Measurements from ENCODE around the gene MLYCD. TPM values are rescaled to one million over a fixed set of nuclear protein-coding genes. Genes with fewer than 3 reads are reported as not detected.

Gene MLYCD
- total and polyA plus RNA-seq, 8 donors, result 3.4 to 6.6 (median 4.1) TPM

- TF ChIP-seq CTCF (IDR thresholded peaks at IDR 0.05), result no peak
- DNase-seq, result no peak
- intact Hi-C loops (cut with DNase I), result loop anchor here in 1 of 2 donors (2.0 kb wide), 1 partner anchor 71 kb away; no protein-coding TSS in a partner anchor
Measured at GRCh38 chr16:83891742-83892141, 7.2 kb upstream of the MLYCD start.

GRCh38 chr16:83895243-83895642 lies 3.7 kb upstream of the MLYCD start:
- Histone ChIP-seq H3K9me3 (no peaks in the 10 kb centered on the region), H3K36me3 (no peaks in the 10 kb centered on the region), H3K4me1 (peaks cover 6 to 15% of the 10 kb centered on the region in 2 donors), H3K4me3 (no peak overlapping the region), H3K27ac (no peak overlapping the region), H3K27me3 (no peaks in the 10 kb centered on the region)
- ATAC-seq, result no peak
- TF ChIP-seq CTCF (IDR thresholded peaks at IDR 0.05), result no peak
- intact Hi-C loops (cut with DNase I), result no loop called here
- DNase-seq, result no peak

More at GRCh38 chr16:83891742-83892141, 7.2 kb upstream of the MLYCD start:
- no peak for ATAC-seq
- H3K27ac ChIP-seq, result no peak overlapping the region
- no peaks in the 10 kb centered on the region for H3K4me1 ChIP-seq
- no peaks in the 10 kb centered on the region for H3K9me3 ChIP-seq
- H3K36me3 ChIP-seq, result no peaks in the 10 kb centered on the region
- H3K4me3 ChIP-seq, result no peak overlapping the region
- no peaks in the 10 kb centered on the region for H3K27me3 ChIP-seq

- no peak for DNase-seq
- no peaks in the 10 kb centered on the region for H3K27me3 ChIP-seq
- H3K27ac ChIP-seq, result no peak overlapping the region
- intact Hi-C loops (cut with DNase I), result no loop called here
- no peak overlapping the region for H3K4me3 ChIP-seq
- no peaks in the 10 kb centered on the region for H3K9me3 ChIP-seq
- H3K36me3 ChIP-seq, result no peaks in the 10 kb centered on the region
- no peak for TF ChIP-seq CTCF (IDR thresholded peaks at IDR 0.05)
- ATAC-seq, result no peak
- peaks cover 7 to 22% of the 10 kb centered on the region in 2 donors for H3K4me1 ChIP-seq
Measured at GRCh38 chr16:83895942-83896341, 3.0 kb upstream of the MLYCD start.

- H3K9me3 ChIP-seq, result no peaks in the 10 kb centered on the region
- no peak for TF ChIP-seq CTCF (IDR thresholded peaks at IDR 0.05)
- intact Hi-C loops (cut with DNase I), result no loop called here
- H3K36me3 ChIP-seq, result no peaks in the 10 kb centered on the region
- peak; percentile 54 for ATAC-seq
- DNase-seq, result peak in 3 of 4 donors; percentile 53 to 90 (median 54)
- peak overlapping the region; percentile 86 to 90 for H3K27ac ChIP-seq
- peaks cover 7 to 29% of the 10 kb centered on the region in 2 donors for H3K4me1 ChIP-seq
- H3K27me3 ChIP-seq, result no peaks in the 10 kb centered on the region
- H3K4me3 ChIP-seq, result peak overlapping the region; percentile 72 to 80
Measured at GRCh38 chr16:83899272-83899897, 470 bp downstream of the MLYCD start.

DNA sequence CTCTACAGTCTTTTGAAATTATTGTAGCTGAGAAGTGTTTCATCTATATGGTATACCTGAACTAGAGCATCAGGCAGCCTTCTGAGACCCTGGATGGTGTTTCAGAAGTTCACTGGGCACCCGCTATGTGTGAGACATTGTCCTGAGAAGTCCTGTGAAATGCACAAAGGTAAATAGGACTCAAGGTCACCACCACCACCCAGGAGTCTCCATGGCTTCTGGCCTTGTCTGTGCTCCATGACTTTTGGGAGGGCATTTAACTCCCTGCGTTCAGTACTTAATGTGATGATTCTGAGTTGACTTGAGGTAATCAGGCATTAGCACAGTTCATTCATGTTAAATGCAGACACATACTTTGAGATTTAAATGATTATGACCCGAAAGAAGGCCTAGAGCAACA lies 1.1 kb downstream of the MLYCD start:
- ATAC-seq, result no peak
- TF ChIP-seq CTCF (IDR thresholded peaks at IDR 0.05), result no peak
- peak overlapping the region; percentile 72 to 80 for H3K4me3 ChIP-seq
- H3K9me3 ChIP-seq, result no peaks in the 10 kb centered on the region
- H3K36me3 ChIP-seq, result no peaks in the 10 kb centered on the region
- H3K4me1 ChIP-seq, result peaks cover 7 to 29% of the 10 kb centered on the region in 2 donors
- H3K27ac ChIP-seq, result peak overlapping the region in 1 of 2 donors; percentile 90
- intact Hi-C loops (cut with DNase I), result no loop called here
- no peaks in the 10 kb centered on the region for H3K27me3 ChIP-seq
- DNase-seq, result no peak

All from left lung (tissue), 10 donors.